Nephron (organoid): ENCODE data around the gene KCTD14.

Experiments
- H3K27ac Mint-ChIP-seq, 3 experiments: 2 replicates each; pipeline ENCODE4 v1.8.0; 2020; ENCODE audit warnings: mixed read lengths in 3 of 3, mild to moderate bottlenecking in 2 of 3, moderate library complexity in 1 of 3
- H3K27me3 Mint-ChIP-seq: 2 replicates; pipeline ENCODE4 v1.8.0; 2021; ENCODE audit warnings: low read depth, mild to moderate bottlenecking, moderate library complexity, mixed read lengths
- H3K36me3 Mint-ChIP-seq: 2 replicates; pipeline ENCODE4 v1.8.0; 2020; ENCODE audit warnings: low read depth, mixed read lengths
- H3K4me1 Mint-ChIP-seq: 2 replicates; pipeline ENCODE4 v1.8.0; 2020; ENCODE audit warnings: mixed read lengths
- H3K4me3 Mint-ChIP-seq, 3 experiments: 2 replicates each; pipeline ENCODE4 v1.8.0; 2020; ENCODE audit warnings: mild to moderate bottlenecking in 3 of 3, mixed read lengths in 3 of 3, moderate library complexity in 2 of 3
- H3K9me3 Mint-ChIP-seq: 2 replicates; pipeline ENCODE4 v1.8.0; 2020; ENCODE audit warnings: mixed read lengths
- CTCF ChIP-seq, 3 experiments: fragments of 200-600 bp; sonication (generic); IDR thresholded peaks; one replicate each; pipeline ENCODE4 v1.5.0; 2021; ENCODE audit warnings: antibody characterized with exemption in 3 of 3; ENCODE audit not compliant: unreplicated experiment in 3 of 3

KCTD14 gene

GRCh38 chr11:78022397-78023396 lies at the start of gene KCTD14:
Gene KCTD14, minus strand, starts transcription at chr11:78023276. Its CDS starts 27 bp downstream, at chr11:78023249.
- TF ChIP-seq CTCF (IDR thresholded peaks at IDR 0.05; ENCODE audit: unreplicated experiment in 3 of 3): no peak
- Mint-ChIP-seq H3K36me3 (no peaks in the 10 kb centered on the region), H3K4me3 (peak within 1 kb of the TSS; percentile 82 to 87 (median 87)), H3K9me3 (no peaks in the 10 kb centered on the region), H3K27ac (peak within 1 kb of the TSS; percentile 85 to 93 (median 92)), H3K27me3 (no peaks in the 10 kb centered on the region), H3K4me1 (peaks cover 28% of the 10 kb centered on the region)

GRCh38 chr11:78072455-78072854 lies 49.4 kb upstream of the KCTD14 start:
- peaks cover 60% of the 10 kb centered on the region for H3K36me3 Mint-ChIP-seq
- peaks cover 11% of the 10 kb centered on the region for H3K4me1 Mint-ChIP-seq
- H3K4me3 Mint-ChIP-seq: no peak overlapping the region
- H3K9me3 Mint-ChIP-seq: no peaks in the 10 kb centered on the region
- no peak overlapping the region for H3K27ac Mint-ChIP-seq
- H3K27me3 Mint-ChIP-seq: no peaks in the 10 kb centered on the region
- no peak for TF ChIP-seq CTCF (IDR thresholded peaks at IDR 0.05; ENCODE audit: unreplicated experiment in 3 of 3)

GRCh38 chr11:78071717-78072116 lies 48.6 kb upstream of the KCTD14 start:
- no peaks in the 10 kb centered on the region for H3K27me3 Mint-ChIP-seq
- H3K4me3 Mint-ChIP-seq: no peak overlapping the region
- H3K27ac Mint-ChIP-seq: no peak overlapping the region
- no peaks in the 10 kb centered on the region for H3K9me3 Mint-ChIP-seq
- TF ChIP-seq CTCF (IDR thresholded peaks at IDR 0.05; ENCODE audit: unreplicated experiment in 3 of 3): no peak
- peaks cover 62% of the 10 kb centered on the region for H3K36me3 Mint-ChIP-seq
- H3K4me1 Mint-ChIP-seq: peaks cover 9% of the 10 kb centered on the region

- no peaks in the 10 kb centered on the region for H3K27me3 Mint-ChIP-seq
- H3K9me3 Mint-ChIP-seq: no peaks in the 10 kb centered on the region
- no peak for TF ChIP-seq CTCF (IDR thresholded peaks at IDR 0.05; ENCODE audit: unreplicated experiment in 3 of 3)
- no peak overlapping the region for H3K27ac Mint-ChIP-seq
- peaks cover 6% of the 10 kb centered on the region for H3K4me1 Mint-ChIP-seq
- H3K36me3 Mint-ChIP-seq: peaks cover 58% of the 10 kb centered on the region
- no peak overlapping the region for H3K4me3 Mint-ChIP-seq
Observed at GRCh38 chr11:78070621-78071020, 47.5 kb upstream of the KCTD14 start.

- H3K4me3 Mint-ChIP-seq: no peak overlapping the region
- H3K9me3 Mint-ChIP-seq: no peaks in the 10 kb centered on the region
- no peak for TF ChIP-seq CTCF (IDR thresholded peaks at IDR 0.05; ENCODE audit: unreplicated experiment in 3 of 3)
- H3K4me1 Mint-ChIP-seq: peaks cover 6% of the 10 kb centered on the region
- no peaks in the 10 kb centered on the region for H3K27me3 Mint-ChIP-seq
- peak overlapping the region in 1 of 3 experiments; percentile 20 for H3K27ac Mint-ChIP-seq
- H3K36me3 Mint-ChIP-seq: peaks cover 52% of the 10 kb centered on the region
Observed at GRCh38 chr11:78069465-78069864, 46.4 kb upstream of the KCTD14 start.
